Keratinocyte (primary cell): ENCODE measurements around the gene RAP1GAP.

ENCODE experiments used
- CTCF ChIP-seq, 3 experiments: IDR thresholded peaks in 1 of 3; conservative IDR thresholded peaks in 1 of 3; optimal IDR thresholded peaks in 1 of 3; 2 replicates in 2 of 3; 3 replicates in 1 of 3; pipeline versions ENCODE3 to v1.5.1; 2011; ENCODE audit warnings: low read length in 3 of 3, mild to moderate bottlenecking in 3 of 3, moderate library complexity in 2 of 3, control low read depth in 1 of 3, inconsistent platforms in 1 of 3; ENCODE audit not compliant: insufficient read depth in 2 of 3; ENCODE audit errors: extremely low read depth in 1 of 3
- EZH2 ChIP-seq: IDR thresholded peaks from one replicate; pipeline ENCODE4 v1.6.1; 2012; ENCODE audit warnings: inconsistent platforms, mild to moderate bottlenecking, low read length, moderate library complexity

- TF ChIP-seq CTCF (optimal IDR thresholded peaks at IDR 0.05 in 1 of 3, IDR thresholded peaks at IDR 0.05 in 1 of 3, conservative IDR thresholded peaks at IDR 0.05 in 1 of 3; ENCODE audit: extremely low read depth in 1 of 3, insufficient read depth in 2 of 3, low read length in 3 of 3) = no peak
- TF ChIP-seq EZH2 = no peak
Observed at GRCh38 chr1:21574466-21575151, 94.5 kb downstream of the RAP1GAP start.
